ENCODE data around the gene NLRP9.

The NLRP9 gene

DNA sequence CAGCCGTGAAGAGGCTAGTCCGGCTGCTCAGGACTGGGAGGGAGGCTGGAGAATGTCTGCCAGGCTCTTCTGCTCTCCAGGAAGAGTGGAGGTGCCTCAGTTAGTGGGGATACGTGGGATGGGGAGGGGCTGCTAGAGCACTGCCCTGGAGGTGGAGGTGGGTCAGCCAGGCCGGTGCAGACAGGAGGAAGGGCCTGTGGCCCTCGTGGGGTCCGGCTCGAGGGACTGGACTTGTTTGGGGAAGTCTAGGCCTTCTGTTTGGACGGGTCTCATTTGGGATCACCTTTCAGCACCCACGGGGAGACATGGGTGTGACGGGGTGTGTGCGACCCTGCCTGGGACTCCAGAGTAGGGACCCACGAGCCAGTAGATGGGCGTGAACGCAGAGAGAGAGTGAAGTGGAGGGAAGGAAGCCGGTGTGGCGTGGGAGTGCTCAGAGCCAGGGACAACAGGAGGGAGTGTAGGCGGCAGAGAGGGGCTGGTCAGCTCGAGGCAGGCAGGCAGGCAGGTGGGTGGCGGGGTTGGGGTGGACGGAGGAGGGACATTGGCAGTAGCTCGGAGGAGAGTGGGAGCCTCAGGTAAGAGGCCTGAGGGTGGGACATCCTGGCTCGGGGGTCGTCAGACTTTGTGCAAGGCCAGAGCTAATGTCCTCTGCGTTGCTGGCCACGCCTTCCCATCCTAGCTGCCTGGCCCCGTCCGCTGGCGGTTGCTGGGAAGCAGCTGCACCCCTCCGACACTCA is 51.7 kb downstream of the NLRP9 start:
- DNase-seq, result no peak

DNA sequence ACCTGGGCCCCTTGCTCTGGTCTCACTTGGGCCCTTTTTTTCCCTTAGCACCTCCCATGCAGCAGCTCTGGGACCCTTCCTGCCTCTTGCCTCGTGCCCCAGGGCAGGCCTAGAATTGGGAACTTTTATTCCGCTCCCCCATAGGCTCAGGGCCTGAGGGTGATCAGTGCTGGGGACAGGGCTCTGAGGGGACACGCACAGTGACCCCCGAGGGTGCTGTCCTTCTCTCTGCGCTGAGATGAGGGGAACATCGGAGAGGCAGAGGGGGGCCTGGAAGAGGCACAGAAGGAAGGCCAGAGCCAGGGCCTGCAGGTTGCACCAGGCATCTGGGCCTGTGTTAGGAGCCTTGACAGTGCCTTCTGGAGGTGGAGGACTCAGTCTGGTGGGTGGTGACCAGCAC is 52.4 kb downstream of the NLRP9 start:
- DNase-seq, result no peak

GRCh38 chr19:55684946-55685681 is 53.1 kb downstream of the NLRP9 start:
- no peak for DNase-seq

DNA sequence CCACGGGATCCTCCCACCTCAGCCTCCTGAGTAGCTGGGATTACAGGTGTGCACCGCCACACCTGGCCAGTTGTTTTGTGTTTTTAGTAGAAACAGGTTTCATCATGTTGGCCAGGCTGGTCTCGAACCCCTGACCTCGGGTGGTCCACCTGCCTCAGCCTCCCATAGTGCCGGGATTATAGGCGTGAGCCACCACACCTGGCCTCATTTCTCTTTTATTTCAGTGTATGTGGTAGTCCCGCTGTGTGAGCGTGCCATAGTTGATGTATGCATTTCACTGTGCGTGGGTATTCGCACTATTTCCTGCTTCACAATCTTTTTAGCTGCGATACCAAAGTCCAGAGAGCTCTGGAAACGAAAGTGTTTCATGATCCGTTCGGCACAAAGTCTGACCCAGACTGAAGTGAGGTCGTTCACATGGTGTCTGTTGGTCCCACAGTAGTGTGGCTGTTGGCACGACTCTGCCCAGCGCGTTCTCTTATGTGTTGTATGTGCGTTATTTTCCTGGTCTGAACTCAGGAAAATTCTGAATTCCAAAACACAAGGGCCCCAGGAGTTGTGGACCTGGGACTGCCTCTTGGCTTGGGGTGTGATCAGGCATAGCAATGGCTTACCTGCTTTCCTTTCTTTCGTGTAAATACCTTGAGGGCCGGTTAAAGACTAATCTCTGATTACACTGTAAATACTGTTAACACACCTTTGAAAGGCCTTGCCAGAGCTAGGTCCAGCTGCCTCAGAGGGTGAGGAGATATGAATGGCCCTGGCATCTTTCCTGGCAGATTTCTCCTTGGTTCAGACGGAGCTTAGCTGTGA is 54.5 kb downstream of the NLRP9 start:
- DNase-seq, result no peak

DNA sequence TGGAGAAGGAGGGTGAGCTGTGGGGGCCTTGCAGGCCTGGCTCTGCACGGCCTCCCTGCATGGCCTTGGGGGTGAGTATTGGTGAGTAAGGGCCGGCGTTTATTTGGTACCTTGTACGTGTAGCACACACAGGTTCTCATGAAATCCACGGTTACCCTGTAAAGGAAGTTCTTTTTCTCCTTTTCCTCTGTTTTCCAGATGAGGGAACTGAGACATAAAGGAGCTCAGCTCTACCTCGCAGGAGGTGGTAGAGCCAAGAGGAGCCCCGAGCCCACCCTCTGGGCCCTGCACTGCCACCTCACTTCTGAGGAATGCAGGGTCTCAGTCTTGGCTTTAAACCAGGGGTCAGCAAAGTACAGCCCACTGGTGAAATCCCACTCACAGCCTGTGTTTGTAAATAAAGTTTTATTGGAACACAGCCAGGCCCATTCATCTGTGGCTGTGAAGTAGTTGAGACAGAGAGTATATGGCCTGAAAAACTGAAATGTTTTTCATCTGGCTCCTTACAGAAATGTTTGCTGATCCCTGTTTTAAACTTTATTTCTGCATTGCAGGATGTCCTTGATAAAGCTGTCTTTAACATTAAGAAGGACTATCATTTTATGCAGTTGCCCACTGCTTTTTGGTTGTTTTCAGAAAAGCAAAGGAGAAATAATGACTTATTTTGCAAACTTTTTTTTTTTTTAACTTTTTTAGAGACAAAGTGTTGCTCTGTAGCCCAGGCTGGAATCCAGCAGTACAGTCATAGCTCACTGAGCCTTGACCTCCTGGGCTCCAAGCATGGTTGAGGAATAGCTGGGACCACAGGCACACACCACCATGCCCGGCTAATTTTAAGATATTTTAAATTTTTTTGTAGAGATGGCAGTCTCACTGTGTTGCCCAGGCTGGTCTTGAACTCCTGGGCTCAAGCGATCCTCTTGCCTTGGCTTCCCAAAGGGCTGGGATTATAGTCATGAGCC is 56.8 kb downstream of the NLRP9 start:
- DNase-seq, result no peak

GRCh38 chr19:55680339-55681130 is 57.7 kb downstream of the NLRP9 start:
- DNase-seq, result no peak

DNA sequence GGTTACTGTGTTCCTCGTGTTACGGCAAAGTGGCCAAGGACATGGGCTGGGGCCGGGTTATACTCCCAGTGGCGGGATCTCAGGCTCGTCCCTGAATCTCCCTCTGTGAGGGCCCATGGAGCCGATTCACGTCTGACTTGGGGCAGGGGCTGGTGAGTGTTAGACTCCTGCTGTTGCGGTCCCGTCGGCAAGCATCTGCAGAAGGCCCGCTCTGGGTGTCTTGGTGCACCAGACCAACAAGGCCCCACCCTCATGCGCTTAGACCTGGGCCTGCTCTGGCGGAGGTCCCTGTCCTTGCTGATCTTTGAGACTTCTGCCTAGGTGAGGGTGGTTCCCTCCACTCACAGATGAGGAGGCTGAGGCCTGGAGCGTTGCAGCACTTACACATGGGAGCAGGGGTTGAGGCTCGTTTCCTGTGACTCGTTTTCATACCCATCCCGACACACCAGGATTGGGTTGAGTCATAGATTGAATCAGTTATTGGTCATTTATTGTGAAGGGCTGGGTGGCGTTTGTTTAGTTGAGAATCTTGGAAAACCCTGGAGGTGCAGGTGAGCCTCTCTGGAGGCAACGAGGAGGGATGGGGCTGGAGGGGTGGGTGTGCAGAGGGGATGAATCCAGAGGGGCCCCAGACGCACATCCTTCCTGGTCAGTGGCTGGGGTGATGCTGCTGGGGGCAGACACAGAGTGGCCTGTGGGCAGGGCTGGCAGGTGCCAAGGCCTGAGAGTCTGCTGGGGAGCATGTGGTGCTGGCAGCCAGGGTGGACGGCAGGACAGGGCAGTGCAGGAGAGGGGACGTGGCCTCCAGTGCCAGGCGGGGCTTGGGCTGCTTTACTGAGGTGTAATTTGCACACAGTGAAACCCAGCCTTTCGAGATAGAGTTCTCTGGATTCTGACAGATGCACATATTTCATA is 58.6 kb downstream of the NLRP9 start:
- no peak for DNase-seq

DNA sequence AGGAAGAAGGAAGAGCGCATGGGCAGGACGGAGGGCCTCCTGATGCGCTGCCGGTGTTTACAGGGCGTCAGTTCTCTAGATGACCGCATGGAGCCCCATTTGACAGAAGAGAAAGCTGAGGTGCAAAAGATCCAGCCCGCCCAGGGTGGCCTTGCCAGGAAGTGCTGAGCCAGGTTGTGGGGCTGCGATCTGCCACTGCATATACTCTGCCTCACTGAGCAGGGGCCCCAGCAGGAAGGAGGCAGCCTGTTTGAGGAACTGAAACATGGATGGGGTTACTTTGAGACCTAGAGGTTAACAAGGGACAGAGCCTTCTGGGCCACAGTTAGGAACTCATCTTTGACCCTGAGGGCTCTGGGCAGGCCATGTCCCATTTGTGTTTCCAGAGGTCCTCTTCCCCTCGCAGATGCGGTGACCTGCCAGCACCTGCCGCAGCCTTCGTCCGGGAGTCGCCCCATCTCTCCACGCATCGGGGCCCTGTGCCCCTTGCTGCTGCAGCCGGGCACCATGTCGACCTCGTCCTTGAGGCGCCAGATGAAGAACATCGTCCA is 60.0 kb downstream of the NLRP9 start:
- no peak for DNase-seq

- no peak for DNase-seq
These were observed 60.6 kb downstream of the NLRP9 start for GRCh38 chr19:55677572-55678028.

DNA sequence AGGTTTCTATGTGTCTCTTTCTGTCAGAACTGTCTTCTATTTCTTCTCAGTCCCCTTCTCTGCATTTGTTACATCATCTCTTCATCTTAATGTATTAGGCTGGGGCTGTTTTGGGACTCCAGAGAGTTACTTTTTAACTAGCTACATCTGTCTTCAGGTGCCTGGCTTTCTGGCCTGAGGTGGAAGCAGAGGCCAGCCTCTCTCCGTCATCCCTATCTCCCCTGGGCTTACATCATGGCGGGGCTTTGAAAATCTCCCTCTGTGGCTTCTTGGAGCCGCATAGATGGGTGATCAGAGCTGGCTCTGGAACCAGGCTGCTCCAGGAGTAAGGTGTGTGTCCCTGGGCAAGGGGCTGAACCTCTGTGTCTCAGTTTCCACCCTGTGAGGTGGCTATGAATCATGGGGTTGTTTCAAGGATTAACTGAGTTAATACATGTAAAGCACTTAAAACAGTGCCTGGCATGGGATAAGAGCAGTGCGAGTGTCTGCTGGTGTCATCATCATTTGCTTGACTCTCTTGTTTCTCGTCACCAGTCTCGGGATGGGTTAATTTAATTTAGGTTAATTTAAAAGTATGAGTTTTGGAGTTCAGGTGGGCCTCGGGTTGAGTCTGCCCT is 61.2 kb downstream of the NLRP9 start:
- DNase-seq, result no peak

DNA sequence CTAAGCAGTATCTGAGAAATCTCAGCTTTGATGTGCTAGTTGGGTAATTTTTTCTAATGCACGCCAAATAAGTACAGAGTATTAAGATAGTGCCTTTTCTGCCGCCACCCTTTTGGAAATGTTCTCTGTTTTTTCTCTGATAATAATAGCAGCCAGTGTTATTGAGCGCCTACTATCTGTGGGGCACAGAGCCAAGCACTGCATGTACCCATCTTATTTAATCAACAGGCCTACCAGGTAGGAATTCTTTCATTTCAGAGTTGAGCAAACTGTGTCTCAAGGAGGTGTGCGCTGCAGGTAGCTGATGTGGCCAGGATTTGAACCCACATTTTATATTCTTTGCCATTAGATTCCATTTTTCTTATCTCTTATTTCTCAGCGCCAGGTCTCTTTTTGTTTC is 61.8 kb downstream of the NLRP9 start:
- DNase-seq, result no peak

DNA sequence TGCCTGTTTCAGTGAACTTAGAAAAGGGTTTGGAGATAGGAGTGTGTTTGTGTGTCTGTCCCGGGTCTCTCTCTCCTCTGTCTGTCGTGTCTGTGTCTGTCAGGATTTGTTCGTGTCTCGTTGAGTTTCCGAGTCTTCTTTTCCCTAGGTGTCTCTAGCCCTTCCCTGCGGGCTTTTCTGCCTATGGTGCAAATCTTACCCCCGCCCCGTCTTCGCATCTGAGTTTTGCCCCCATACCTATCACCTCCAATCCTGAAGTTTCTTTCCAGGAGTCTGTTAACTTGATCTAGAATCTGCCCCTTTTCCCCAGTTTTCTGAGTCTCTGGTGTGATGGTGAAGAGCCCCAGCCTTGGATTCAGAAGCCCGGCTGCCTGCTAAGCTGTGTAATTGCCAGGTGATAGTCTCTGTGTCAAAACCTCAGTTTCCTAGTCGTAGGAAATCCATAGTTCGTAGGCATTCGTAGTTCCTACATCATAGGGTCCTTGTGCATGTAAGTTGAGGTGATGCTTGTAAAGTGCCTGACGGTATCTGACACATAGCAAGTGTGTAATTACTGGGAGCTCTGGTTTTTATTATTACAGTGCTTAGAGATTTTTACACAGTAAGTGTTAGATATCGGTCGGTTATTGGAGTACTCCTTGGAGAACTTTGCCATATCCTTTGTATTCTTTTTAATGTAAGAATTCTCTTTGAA is 62.4 kb downstream of the NLRP9 start:
- no peak for DNase-seq

DNA sequence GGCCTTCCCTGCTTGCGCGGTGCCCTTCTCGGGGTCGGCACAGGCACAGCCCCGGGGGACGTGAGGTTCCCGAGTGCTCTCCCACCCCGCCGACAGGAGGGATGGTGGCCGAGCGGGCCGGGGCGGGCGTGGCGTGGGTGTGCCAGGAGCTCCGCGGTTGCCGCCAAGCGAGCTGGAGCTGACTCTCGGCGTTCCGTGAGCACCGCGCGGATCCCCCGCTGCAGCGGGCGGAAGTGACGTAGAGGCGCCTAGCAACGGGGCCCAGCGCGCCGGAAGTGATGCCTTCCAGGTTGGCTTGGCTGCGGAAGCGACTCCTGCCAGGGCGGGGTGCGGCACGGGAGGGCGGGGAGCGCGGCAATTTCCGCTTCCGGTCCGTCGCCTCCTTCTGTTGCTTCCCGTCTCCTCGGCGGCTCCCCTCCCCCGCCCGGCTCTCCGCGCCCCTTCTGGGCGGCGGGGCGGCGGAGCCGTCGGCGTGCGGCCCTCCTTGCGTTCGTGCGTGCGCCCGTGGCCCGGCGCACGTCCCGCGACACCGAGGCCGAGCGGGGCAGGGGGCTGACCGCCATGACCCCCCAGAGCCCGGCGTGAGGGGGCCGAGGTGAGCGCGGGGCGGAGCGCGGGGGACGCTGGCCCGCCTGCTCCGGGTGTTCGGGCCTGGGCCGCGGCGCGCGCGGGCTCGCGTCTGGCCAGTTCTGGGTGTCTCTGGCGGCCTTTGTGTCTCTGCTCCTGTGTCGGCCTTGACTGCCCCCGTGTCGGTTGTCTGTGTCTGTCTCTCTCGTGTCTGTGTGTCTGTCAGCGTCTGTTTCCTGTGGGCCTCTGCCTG is 63.2 kb downstream of the NLRP9 start, which contains the start of gene EPN1:
EPN1 (plus strand) TSS at position 386 of the 820 bp plus-strand sequence. CDS start 3,402 bp downstream, outside the sequence.
- peak; percentile 98 for DNase-seq

- no peak for DNase-seq
These were observed 63.8 kb downstream of the NLRP9 start for GRCh38 chr19:55674459-55674840.

- no peak for DNase-seq
These were observed 64.3 kb downstream of the NLRP9 start for GRCh38 chr19:55673889-55674288.

- DNase-seq, result no peak
These were observed 64.7 kb downstream of the NLRP9 start for GRCh38 chr19:55673465-55673864.

DNA sequence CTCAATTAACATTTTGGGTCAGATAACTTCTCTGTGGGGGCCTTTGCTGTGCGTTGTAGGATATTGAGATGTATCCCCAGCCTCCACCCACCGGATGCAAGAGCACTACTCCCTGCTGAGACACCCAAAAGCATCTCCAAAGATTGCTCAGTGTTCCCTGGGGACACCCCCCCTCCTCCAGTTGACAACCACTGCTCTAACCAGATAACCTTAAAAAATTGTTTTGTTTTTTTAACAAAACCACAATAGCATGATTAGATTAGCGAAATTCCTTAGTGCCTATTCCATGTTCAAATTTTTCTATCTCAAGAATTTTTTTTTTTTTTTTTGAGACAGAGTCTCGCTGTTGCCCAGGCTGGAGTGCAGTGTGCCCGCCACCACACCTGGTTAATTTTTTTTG is 65.8 kb downstream of the NLRP9 start:
- DNase-seq, result no peak

- no peak for DNase-seq
These were observed 67.2 kb downstream of the NLRP9 start for GRCh38 chr19:55671054-55671378.
